MCF 10A (cell line): ENCODE results near the gene LTBP4. TPM values are rescaled to one million over a fixed set of nuclear protein-coding genes. Genes with fewer than 3 reads are reported as not detected.
A peak's percentile ranks its signal among the peaks of the same experiment; 100 is the strongest.
"Not testable (repeated sequence)": the region's sequence is repeated elsewhere in the genome, so short reads cannot be mapped to it uniquely, and the experiment has no call there.

Experiments
- BruUV-seq: library from RNA; stranded (reverse); fragments of 400-500 nt; replicated peaks from 2 replicates; lab custom pipeline; 2021; lab: Mats Ljungman, UMichigan
- CTCF ChIA-PET: fragments of 300-600 bp; sonication (Branson Sonifier 250); formaldehyde crosslinking; extraction: SDS; loops from one replicate; lab custom pipeline; 2021; ENCODE audit warnings: antibody characterized with exemption, inconsistent platforms; lab: Yijun Ruan, JAX
- POLR2A ChIA-PET: fragments of 300-600, 350-650 bp; sonication (Branson Sonifier 250); formaldehyde crosslinking; extraction: SDS; loops from one replicate; lab custom pipeline; 2020; ENCODE audit warnings: antibody characterized with exemption, inconsistent platforms; lab: Yijun Ruan, JAX
- DNase-seq: peaks from one replicate; pipeline ENCODE4 v3.0.0-alpha.2; 2018; ENCODE audit not compliant: unreplicated experiment
- H3K27ac Mint-ChIP-seq: one replicate; pipeline ENCODE4 v1.8.0; 2022; ENCODE audit warnings: mild to moderate bottlenecking, low read depth, mixed read lengths; ENCODE audit not compliant: unreplicated experiment
- H3K27me3 Mint-ChIP-seq: one replicate; pipeline ENCODE4 v1.8.0; 2022; ENCODE audit warnings: mixed read lengths; ENCODE audit not compliant: insufficient read depth, unreplicated experiment
- H3K36me3 Mint-ChIP-seq: one replicate; pipeline ENCODE4 v1.8.0; 2022; ENCODE audit warnings: mild to moderate bottlenecking, moderate library complexity, mixed read lengths; ENCODE audit not compliant: insufficient read depth, unreplicated experiment
- H3K4me1 Mint-ChIP-seq: one replicate; pipeline ENCODE4 v1.8.0; 2022; ENCODE audit warnings: mixed read lengths; ENCODE audit not compliant: insufficient read depth, unreplicated experiment
- H3K4me3 Mint-ChIP-seq: one replicate; pipeline ENCODE4 v1.8.0; 2022; ENCODE audit warnings: mild to moderate bottlenecking, moderate library complexity, mixed read lengths; ENCODE audit not compliant: unreplicated experiment
- H3K9me3 Mint-ChIP-seq: one replicate; pipeline ENCODE4 v1.8.0; 2022; ENCODE audit warnings: mixed read lengths; ENCODE audit not compliant: unreplicated experiment
- intact Hi-C: fragments of 100-400 bp; cut with micrococcal nuclease; formaldehyde crosslinking; loops from 2 replicates; pipeline ENCODE4 v1.14.1; 2022
- total RNA-seq: library from RNA; stranded (reverse); gene quantifications from 2 replicates; pipeline ENCODE4 v1.2.3, GENCODE V29; 2022
- TF ChIP-seq, protein P1 (sequence below): fragments of 200-600 bp; IDR thresholded peaks from one replicate; pipeline ENCODE4 v1.8.0; 2022; ENCODE audit warnings: antibody characterized with exemption, mild to moderate bottlenecking; ENCODE audit not compliant: unreplicated experiment

Gene LTBP4
- total RNA-seq, 1 experiment from 2014 or later, result 76.4 TPM

DNA sequence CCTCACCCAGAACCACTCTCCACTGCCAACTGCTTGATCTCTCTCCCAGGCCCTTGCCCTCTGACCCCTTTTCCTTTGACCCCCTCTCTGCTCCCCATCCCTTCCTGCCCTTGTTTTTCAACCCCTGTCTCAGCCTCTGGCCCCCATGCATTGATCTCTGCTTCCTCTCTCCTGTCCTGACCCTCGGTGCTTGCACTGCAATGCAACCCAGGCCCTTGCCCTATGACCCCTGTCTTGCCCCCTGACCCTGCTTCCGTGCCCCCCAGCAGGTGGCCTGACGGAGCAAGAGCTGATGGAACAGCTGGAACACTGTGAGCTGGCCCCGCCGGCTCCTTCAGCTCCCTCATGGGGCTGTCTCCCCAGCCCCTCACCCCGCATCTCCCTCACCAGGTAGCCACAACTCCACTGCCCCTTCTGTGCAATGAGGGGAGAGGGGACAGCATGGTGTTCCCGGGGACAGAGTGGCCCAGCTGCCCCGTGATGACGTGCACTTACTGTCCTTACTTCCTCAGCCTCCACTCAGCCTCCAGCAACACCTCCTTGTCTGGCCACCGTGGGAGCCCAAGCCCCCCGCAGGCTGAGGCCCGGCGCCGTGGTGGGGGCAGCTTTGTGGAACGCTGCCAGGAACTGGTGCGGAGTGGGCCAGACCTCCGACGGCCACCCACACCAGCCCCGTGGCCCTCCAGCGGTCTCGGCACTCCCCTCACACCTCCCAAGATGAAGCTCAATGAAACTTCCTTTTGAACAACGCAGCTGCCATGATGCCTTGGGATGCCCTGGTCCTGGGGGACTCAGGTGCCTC lies 10.5 kb upstream of the LTBP4 start:
- DNase-seq, result no peak
- H3K4me3 Mint-ChIP-seq, result no peak overlapping the region
- no peak overlapping the region for H3K27ac Mint-ChIP-seq
- ChIA-PET POLR2A (interaction anchor here (0.5 kb wide), 1 partner anchor 208 kb away, joined by 3 read pairs; no protein-coding TSS in a partner anchor), CTCF (interaction anchor here (0.7 to 1.4 kb wide), 3 partner anchors 32 to 126 kb away, joined by 3 to 6 read pairs (median 4); no protein-coding TSS in a partner anchor)
- no TSS peak for BruUV-seq
- TF ChIP-seq, protein P1, sequence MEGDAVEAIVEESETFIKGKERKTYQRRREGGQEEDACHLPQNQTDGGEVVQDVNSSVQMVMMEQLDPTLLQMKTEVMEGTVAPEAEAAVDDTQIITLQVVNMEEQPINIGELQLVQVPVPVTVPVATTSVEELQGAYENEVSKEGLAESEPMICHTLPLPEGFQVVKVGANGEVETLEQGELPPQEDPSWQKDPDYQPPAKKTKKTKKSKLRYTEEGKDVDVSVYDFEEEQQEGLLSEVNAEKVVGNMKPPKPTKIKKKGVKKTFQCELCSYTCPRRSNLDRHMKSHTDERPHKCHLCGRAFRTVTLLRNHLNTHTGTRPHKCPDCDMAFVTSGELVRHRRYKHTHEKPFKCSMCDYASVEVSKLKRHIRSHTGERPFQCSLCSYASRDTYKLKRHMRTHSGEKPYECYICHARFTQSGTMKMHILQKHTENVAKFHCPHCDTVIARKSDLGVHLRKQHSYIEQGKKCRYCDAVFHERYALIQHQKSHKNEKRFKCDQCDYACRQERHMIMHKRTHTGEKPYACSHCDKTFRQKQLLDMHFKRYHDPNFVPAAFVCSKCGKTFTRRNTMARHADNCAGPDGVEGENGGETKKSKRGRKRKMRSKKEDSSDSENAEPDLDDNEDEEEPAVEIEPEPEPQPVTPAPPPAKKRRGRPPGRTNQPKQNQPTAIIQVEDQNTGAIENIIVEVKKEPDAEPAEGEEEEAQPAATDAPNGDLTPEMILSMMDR, result no peak
- H3K4me1 Mint-ChIP-seq, result peaks cover 34% of the 10 kb centered on the region
- intact Hi-C loops, result no loop called here
- H3K36me3 Mint-ChIP-seq, result no peaks in the 10 kb centered on the region
- no peaks in the 10 kb centered on the region for H3K9me3 Mint-ChIP-seq
- H3K27me3 Mint-ChIP-seq, result no peaks in the 10 kb centered on the region

DNA sequence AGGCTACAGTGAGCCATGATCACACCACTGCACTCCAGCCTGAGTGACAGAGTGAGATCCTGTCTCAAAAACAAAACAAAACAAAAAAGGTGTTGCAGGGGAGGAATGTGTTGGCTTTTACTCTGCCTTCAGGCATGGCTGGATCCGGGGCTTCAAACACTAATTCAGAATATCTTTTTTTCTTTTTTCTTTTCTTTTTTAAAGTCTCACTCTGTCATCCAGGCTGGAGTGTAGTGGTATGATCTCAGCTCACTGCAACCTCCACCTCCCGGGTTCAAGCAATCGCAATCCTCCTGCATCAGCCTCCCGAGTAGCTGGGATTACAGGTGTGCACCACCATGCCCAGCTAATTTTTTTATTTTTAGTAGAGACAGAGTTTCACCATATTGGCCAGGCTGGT lies 9.4 kb upstream of the LTBP4 start:
- BruUV-seq, result not testable (repeated sequence)

DNA sequence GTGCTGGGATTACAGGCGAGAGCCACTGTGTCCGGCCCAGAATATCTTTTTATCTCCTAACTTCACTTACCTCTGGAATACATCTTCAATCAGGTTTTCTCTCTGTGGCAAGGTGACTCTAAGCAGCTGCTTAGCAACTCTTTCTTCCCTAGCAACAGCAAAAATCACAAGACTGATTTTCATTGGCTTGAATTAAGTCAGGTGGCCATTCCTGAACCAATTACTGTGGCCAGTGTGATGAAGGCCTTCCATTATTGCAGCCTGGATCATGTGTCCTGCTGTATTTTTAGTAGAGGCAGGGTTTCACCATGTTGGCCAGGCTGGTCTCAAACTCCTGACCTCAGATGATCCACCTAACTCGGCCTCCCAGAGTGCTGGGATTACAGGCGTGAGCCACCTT lies 9.0 kb upstream of the LTBP4 start:
- intact Hi-C loops, result no loop called here
- no peaks in the 10 kb centered on the region for H3K36me3 Mint-ChIP-seq
- peaks cover 27% of the 10 kb centered on the region for H3K4me1 Mint-ChIP-seq
- DNase-seq, result peak; percentile 76
- H3K9me3 Mint-ChIP-seq, result no peaks in the 10 kb centered on the region
- H3K27me3 Mint-ChIP-seq, result no peaks in the 10 kb centered on the region
- no peak overlapping the region for H3K4me3 Mint-ChIP-seq
- BruUV-seq, result no TSS peak
- ChIA-PET CTCF (interaction anchor here (1.4 kb wide), 1 partner anchor 128 kb away, joined by 6 read pairs; no protein-coding TSS in a partner anchor), POLR2A (interaction anchor here (0.7 to 2.4 kb wide), 2 partner anchors 11 to 313 kb away, joined by 4 to 7 read pairs; no protein-coding TSS in a partner anchor)
- no peak overlapping the region for H3K27ac Mint-ChIP-seq
- TF ChIP-seq, protein P1, result no peak

More for the DNA sequence above, 9.4 kb upstream of the LTBP4 start:
- H3K4me1 Mint-ChIP-seq, result peaks cover 27% of the 10 kb centered on the region
- DNase-seq, H3K27ac Mint-ChIP-seq, H3K27me3 Mint-ChIP-seq, H3K36me3 Mint-ChIP-seq, intact Hi-C loops, H3K4me3 Mint-ChIP-seq, H3K9me3 Mint-ChIP-seq: not testable (repeated sequence)
- ChIA-PET CTCF (interaction anchor here (1.4 kb wide), 1 partner anchor 127 kb away, joined by 6 read pairs; no protein-coding TSS in a partner anchor), POLR2A (interaction anchor here (0.7 to 2.4 kb wide), 2 partner anchors 11 to 313 kb away, joined by 4 to 7 read pairs; no protein-coding TSS in a partner anchor)

DNA sequence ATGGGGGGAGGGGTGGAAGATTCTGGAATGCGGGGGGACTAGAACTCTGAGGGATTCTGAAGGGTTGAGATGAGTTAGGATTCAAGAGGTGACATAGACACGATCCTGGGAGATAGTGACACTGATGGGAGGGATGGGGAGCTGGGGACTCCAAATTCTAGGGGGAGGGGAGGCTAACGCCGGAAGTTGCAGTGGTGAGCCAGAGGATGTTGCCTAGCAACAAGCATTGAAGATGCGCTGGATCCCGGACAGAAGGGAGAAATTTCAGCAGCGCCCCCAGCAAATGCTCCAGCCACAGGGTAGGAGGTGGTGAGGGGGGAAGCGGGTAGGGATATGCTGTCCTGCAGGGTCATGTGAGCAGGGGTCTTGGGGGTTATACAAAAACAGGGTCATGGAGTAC lies 6.9 kb upstream of the LTBP4 start:
- intact Hi-C loops, result no loop called here
- ChIA-PET CTCF (interaction anchor here (0.5 to 2.0 kb wide), 7 partner anchors 24 to 289 kb away, joined by 3 to 7 read pairs (median 4); no protein-coding TSS in a partner anchor), POLR2A (interaction anchor here (0.6 to 2.1 kb wide), 3 partner anchors 8 to 1233 kb away, joined by 3 to 6 read pairs (median 3); no protein-coding TSS in a partner anchor)
- H3K27ac Mint-ChIP-seq, result no peak overlapping the region
- no TSS peak for BruUV-seq
- H3K9me3 Mint-ChIP-seq, result no peaks in the 10 kb centered on the region
- no peak for DNase-seq
- no peaks in the 10 kb centered on the region for H3K36me3 Mint-ChIP-seq
- H3K27me3 Mint-ChIP-seq, result no peaks in the 10 kb centered on the region
- TF ChIP-seq, protein P1, result no peak
- H3K4me1 Mint-ChIP-seq, result peaks cover 19% of the 10 kb centered on the region
- peak overlapping the region; percentile 51 for H3K4me3 Mint-ChIP-seq
